Sigmoid colon (tissue), 4 donors: ENCODE data around the gene HPGDS.
"Not testable (repeated sequence)": the region's sequence is repeated elsewhere in the genome, so short reads cannot be mapped to it uniquely, and the experiment has no call there.

Source experiments
- CTCF ChIP-seq, 4 experiments: fragments of 450-650 bp in 3 of 4; fragments of 200-600 bp in 1 of 4; IDR thresholded peaks; one replicate each; pipeline ENCODE4 v1.5.1; 2016 to 2019; ENCODE audit warnings: antibody characterized with exemption in 4 of 4, mild to moderate bottlenecking in 3 of 4, moderate library complexity in 2 of 4
- EP300 ChIP-seq, 4 donors: sonication (generic); formaldehyde crosslinking; IDR thresholded peaks; one replicate each; pipeline ENCODE4 v1.6.1; 2017; ENCODE audit warnings: antibody characterized with exemption in 4 of 4
- POLR2A ChIP-seq, 2 donors: fragments of 450-650 bp; IDR thresholded peaks; one replicate each; pipeline ENCODE4 v1.6.1; 2016; ENCODE audit warnings: antibody characterized with exemption in 2 of 2, mild to moderate bottlenecking in 2 of 2, moderate library complexity in 2 of 2
- POLR2AphosphoS5 ChIP-seq, 4 donors: sonication (generic); formaldehyde crosslinking; IDR thresholded peaks; one replicate each; pipeline ENCODE4 v1.6.1; 2017; ENCODE audit warnings: antibody characterized with exemption in 4 of 4

- not testable (repeated sequence) for TF ChIP-seq CTCF, POLR2A, POLR2AphosphoS5, EP300 (IDR thresholded peaks at IDR 0.05)
Measured at GRCh38 chr4:94293981-94294380, 48.7 kb downstream of the HPGDS start.
